AG09309 (cell line): ENCODE data around the gene PLA2G1B.

Experiments used
- DNase-seq: peaks from one replicate; pipeline ENCODE4 v3.0.0-alpha.2; 2010; ENCODE audit warnings: low read depth
- H3K4me3 ChIP-seq: 2 replicates; pipeline ENCODE4 v1.5.1; 2011; ENCODE audit warnings: mild to moderate bottlenecking, low read depth, low read length, moderate library complexity; ENCODE audit not compliant: control insufficient read depth
- CTCF ChIP-seq: IDR thresholded peaks from 2 replicates; pipeline ENCODE4 v1.5.1; 2011; ENCODE audit warnings: mild to moderate bottlenecking, low read depth, low read length, inconsistent platforms; ENCODE audit not compliant: insufficient read depth, control insufficient read depth; ENCODE audit errors: missing control alignments

The PLA2G1B gene

GRCh38 chr12:120287491-120287890 is 40.1 kb downstream of the PLA2G1B start:
- TF ChIP-seq CTCF = no peak
- H3K4me3 ChIP-seq = no peak overlapping the region

GRCh38 chr12:120286768-120287490 is 40.6 kb downstream of the PLA2G1B start:
- no peak for DNase-seq
- no peak for TF ChIP-seq CTCF
- H3K4me3 ChIP-seq = no peak overlapping the region

More at GRCh38 chr12:120287491-120287890, 40.1 kb downstream of the PLA2G1B start:
- DNase-seq = no peak

- no peak for DNase-seq
Observed at GRCh38 chr12:120284381-120284780, 43.2 kb downstream of the PLA2G1B start.

GRCh38 chr12:120283318-120283717 is 44.3 kb downstream of the PLA2G1B start:
- DNase-seq = no peak

More at GRCh38 chr12:120284381-120284780, 43.2 kb downstream of the PLA2G1B start:
- H3K4me3 ChIP-seq = no peak overlapping the region
- no peak for TF ChIP-seq CTCF

GRCh38 chr12:120278137-120279069 is 49.2 kb downstream of the PLA2G1B start:
- no peak overlapping the region for H3K4me3 ChIP-seq
- no peak for TF ChIP-seq CTCF
- no peak for DNase-seq

More at GRCh38 chr12:120283318-120283717, 44.3 kb downstream of the PLA2G1B start:
- no peak overlapping the region for H3K4me3 ChIP-seq
- TF ChIP-seq CTCF = no peak

DNA sequence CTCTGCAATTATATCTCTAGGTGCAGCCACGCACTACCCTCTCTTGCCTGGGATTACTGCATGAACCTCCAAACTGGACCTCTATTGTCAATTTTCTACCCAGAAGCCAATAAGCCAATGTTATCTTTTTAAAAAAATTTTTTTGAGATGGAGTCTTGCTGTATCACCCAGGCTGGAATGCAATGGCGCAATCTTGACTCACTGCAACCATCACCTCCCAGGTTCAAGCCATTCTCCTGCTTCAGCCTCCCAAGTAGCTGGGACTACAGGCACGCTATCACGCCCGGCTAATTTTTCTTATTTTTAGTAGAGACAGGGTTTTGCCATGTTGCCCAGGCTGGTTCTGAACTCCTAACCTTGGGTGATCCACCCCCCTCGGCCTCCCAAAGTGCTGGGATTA is 50.8 kb downstream of the PLA2G1B start:
- no peak for DNase-seq
- H3K4me3 ChIP-seq = no peak overlapping the region
- no peak for TF ChIP-seq CTCF
